K562 treated with DMSO at 1 percent for 48 hours (cell line): ENCODE measurements around the gene EEF1AKMT1. TPM values are rescaled to one million over a fixed set of nuclear protein-coding genes. Genes with fewer than 3 reads are reported as not detected.

ENCODE experiments used
- total RNA-seq: library from RNA; unstranded; fragments of 300-600 nt; gene quantifications from 2 replicates; pipeline ENCODE4 v1.2.3, GENCODE V29; 2022; ENCODE audit warnings: low replicate concordance; ENCODE audit errors: extremely low read depth

EEF1AKMT1 gene
- total RNA-seq: not detected in 2 replicates

DNA sequence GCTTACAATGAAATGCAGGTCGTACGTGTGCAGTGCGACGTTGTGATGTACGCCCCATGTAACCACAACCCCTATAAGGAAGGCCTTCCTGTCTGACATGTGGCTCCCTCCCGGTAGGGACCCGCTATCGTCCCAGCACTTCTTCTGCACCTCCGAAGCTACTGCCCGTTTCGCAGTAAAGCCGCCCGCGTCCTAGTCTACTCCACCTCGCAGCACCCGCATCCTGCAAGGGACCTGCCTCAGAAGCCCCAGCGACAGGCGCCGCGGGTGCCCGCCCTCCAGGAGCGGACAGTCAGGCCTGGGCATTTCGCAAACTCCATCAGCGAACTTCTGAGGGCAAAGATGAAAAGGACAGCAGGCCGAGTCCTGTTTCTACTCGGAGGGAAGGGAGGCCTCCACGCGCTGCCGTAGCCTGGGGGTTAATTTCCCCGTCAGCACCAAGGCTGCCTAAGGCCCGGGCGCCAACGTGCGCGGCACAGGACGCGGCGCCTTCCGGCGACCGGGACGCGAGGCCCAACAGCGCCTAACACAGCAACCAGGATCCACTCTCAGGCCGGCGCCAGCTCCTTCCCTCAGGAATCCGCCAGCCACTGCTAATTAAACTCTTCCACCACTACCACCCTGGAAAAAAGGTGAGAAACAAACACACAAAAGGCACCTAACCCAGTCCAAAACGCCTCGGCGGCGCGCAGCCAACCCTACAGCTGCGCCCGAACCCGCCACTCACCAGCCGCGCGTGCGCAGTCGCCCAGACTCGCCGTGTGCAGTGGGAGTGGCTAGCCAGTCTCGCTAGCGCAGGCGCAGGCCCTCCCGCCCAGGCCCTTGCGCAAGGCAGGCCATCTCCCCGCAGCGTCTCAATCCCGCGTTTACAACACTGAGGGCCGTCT, at the start of gene EEF1AKMT1:
TSS of gene EEF1AKMT1 (minus strand) at position 768 of the 887 bp plus-strand sequence. CDS start 16,363 bp downstream, outside the sequence.

DNA sequence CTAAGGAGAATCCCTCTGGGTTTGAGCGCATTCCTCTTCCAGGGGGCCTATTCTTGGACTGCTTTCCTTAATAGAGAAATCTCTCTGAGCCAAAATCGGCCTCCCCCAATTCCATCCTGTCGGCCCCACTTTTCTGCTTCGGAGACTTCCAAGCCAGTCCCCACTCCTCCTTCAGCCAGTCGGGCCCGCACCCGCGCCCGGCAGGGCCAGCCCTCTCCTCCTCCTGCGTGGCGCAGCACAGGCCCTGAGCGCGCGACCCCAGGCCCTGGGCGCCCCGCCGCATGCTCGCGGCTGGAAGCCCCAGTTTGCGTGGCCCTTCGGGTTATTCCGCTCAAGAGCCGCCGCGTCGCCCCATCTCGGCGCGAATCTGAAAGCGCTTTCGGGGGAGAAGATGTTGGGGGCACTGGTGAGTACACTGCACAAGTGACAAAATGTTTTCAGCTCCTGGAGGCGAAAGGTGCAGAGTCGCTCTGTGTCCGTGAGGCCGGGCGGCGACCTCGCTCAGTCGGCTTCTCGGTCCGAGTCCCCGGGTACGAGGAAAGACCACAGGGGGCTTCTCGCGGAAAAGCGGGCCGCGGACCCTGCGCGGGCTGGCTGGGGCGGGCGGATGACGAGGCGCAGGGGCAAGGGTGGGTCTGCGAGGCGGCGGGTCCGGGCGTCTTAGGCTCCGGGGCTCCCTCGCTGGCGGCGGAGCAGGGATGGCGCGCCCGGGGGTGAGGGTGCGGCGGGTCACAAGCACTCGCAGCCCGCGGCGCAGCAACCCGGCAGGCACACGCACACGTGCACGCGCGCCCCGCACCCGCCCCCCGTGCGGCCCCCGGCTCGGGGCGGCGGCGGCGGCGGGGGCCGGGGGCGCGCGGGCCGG, 70.6 kb downstream of the EEF1AKMT1 start, which contains the start of gene IL17D:
TSS of gene IL17D (plus strand) at position 785 of the 865 bp plus-strand sequence. CDS start 303 bp downstream, outside the sequence.

Other genes with a start within 250 kb of the EEF1AKMT1 start
- gene CRYL1, start 248.1 kb downstream of the EEF1AKMT1 start, total RNA-seq: not detected in 2 replicates
- not detected in 2 replicates for gene IFT88, start 206.8 kb downstream of the EEF1AKMT1 start, total RNA-seq
- gene IL17D, start 70.3 kb downstream of the EEF1AKMT1 start, total RNA-seq: not detected in 2 replicates
- gene XPO4, start 128.8 kb upstream of the EEF1AKMT1 start, total RNA-seq: not detected in 2 replicates